GM23338 (cell line): Measurements from ENCODE around the gene MME.

Experiments
- EZH2 ChIP-seq: fragments of 200-600 bp; sonication (generic); IDR thresholded peaks from one replicate; pipeline ENCODE4 v1.8.0; 2017; ENCODE audit warnings: antibody characterized with exemption, mild to moderate bottlenecking, low read depth; ENCODE audit not compliant: unreplicated experiment
- EZH2phosphoT487 ChIP-seq: fragments of 200-600 bp; sonication (generic); IDR thresholded peaks from one replicate; pipeline ENCODE4 v1.8.1; 2018; ENCODE audit warnings: antibody characterized with exemption; ENCODE audit not compliant: unreplicated experiment
- POLR2AphosphoS5 ChIP-seq: IDR thresholded peaks from 2 replicates; pipeline ENCODE4 v1.6.1; 2016; ENCODE audit warnings: antibody characterized with exemption, low read depth
- TF ChIP-seq, protein P1 (sequence below), 2 experiments: fragments of 200-600 bp in 1 of 2; sonication (generic) in 1 of 2; conservative IDR thresholded peaks; 2 replicates each; pipeline versions ENCODE4 v1.5.1 to v1.6.1; 2016 to 2017; ENCODE audit warnings: antibody characterized with exemption in 2 of 2, low read depth in 2 of 2, mild to moderate bottlenecking in 2 of 2, moderate library complexity in 1 of 2

GRCh38 chr3:155138677-155139076 lies 58.6 kb downstream of the MME start:
- TF ChIP-seq, protein P1, sequence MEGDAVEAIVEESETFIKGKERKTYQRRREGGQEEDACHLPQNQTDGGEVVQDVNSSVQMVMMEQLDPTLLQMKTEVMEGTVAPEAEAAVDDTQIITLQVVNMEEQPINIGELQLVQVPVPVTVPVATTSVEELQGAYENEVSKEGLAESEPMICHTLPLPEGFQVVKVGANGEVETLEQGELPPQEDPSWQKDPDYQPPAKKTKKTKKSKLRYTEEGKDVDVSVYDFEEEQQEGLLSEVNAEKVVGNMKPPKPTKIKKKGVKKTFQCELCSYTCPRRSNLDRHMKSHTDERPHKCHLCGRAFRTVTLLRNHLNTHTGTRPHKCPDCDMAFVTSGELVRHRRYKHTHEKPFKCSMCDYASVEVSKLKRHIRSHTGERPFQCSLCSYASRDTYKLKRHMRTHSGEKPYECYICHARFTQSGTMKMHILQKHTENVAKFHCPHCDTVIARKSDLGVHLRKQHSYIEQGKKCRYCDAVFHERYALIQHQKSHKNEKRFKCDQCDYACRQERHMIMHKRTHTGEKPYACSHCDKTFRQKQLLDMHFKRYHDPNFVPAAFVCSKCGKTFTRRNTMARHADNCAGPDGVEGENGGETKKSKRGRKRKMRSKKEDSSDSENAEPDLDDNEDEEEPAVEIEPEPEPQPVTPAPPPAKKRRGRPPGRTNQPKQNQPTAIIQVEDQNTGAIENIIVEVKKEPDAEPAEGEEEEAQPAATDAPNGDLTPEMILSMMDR (conservative IDR thresholded peaks at IDR 0.05; ENCODE audit: low read depth in 2 of 2) = no peak
- TF ChIP-seq POLR2AphosphoS5 (no peak), EZH2phosphoT487 (no peak), EZH2 (no peak)
